ENCODE measurements around the gene NPAT. TPM values are rescaled to one million over a fixed set of nuclear protein-coding genes. Genes with fewer than 3 reads are reported as not detected.

Gene NPAT
- total RNA-seq (2014; rRNA removed; shearing (Covaris generic)): 12.0 and 12.7 TPM in 2 replicates

- DNase-seq (ENCODE audit: low read depth): peak; percentile 99
These were observed at the start of gene NPAT, which contains the start of gene ATM for GRCh38 chr11:108222574-108223347. Gene NPAT, minus strand, starts transcription at chr11:108222638. Its CDS starts 102 bp downstream, at chr11:108222536. Gene ATM, plus strand, starts transcription at chr11:108223067. Its CDS starts 4,558 bp downstream, at chr11:108227625.

GRCh38 chr11:108269583-108269982 lies 47.1 kb upstream of the NPAT start:
- no peak for DNase-seq (ENCODE audit: low read depth)

- DNase-seq (ENCODE audit: low read depth): peak; percentile 5
These were observed 30.7 kb upstream of the NPAT start for GRCh38 chr11:108253176-108253575.

- no peak for DNase-seq (ENCODE audit: low read depth)
These were observed 24.4 kb upstream of the NPAT start for GRCh38 chr11:108246885-108247284.

GRCh38 chr11:108246308-108246707 lies 23.9 kb upstream of the NPAT start:
- DNase-seq (ENCODE audit: low read depth): no peak

- no peak for DNase-seq (ENCODE audit: low read depth)
These were observed 20.0 kb upstream of the NPAT start for GRCh38 chr11:108242422-108242821.

- DNase-seq (ENCODE audit: low read depth): no peak
These were observed 19.0 kb upstream of the NPAT start for GRCh38 chr11:108241330-108242037.

- DNase-seq (ENCODE audit: low read depth): no peak
These were observed 16.6 kb upstream of the NPAT start for GRCh38 chr11:108239076-108239475.

- no peak for DNase-seq (ENCODE audit: low read depth)
These were observed 14.6 kb upstream of the NPAT start for GRCh38 chr11:108237058-108237481.

GRCh38 chr11:108235633-108236032 lies 13.2 kb upstream of the NPAT start:
- no peak for DNase-seq (ENCODE audit: low read depth)

GRCh38 chr11:108235192-108235591 lies 12.8 kb upstream of the NPAT start:
- no peak for DNase-seq (ENCODE audit: low read depth)

GRCh38 chr11:108233277-108233945 lies 11.0 kb upstream of the NPAT start:
- DNase-seq (ENCODE audit: low read depth): no peak

GRCh38 chr11:108228251-108228650 lies 5.8 kb upstream of the NPAT start:
- DNase-seq (ENCODE audit: low read depth): no peak

- no peak for DNase-seq (ENCODE audit: low read depth)
These were observed 3.6 kb upstream of the NPAT start for GRCh38 chr11:108226036-108226435.

- no peak for DNase-seq (ENCODE audit: low read depth)
These were observed 2.7 kb upstream of the NPAT start for GRCh38 chr11:108224911-108225786.

GRCh38 chr11:108224366-108224765 lies 1.9 kb upstream of the NPAT start:
- no peak for DNase-seq (ENCODE audit: low read depth)

GRCh38 chr11:108223348-108224149 lies 1.1 kb upstream of the NPAT start:
- no peak for DNase-seq (ENCODE audit: low read depth)

- no peak for DNase-seq (ENCODE audit: low read depth)
These were observed 396 bp downstream of the NPAT start for GRCh38 chr11:108221911-108222573.

GRCh38 chr11:108221371-108221770 lies 1.1 kb downstream of the NPAT start:
- DNase-seq (ENCODE audit: low read depth): no peak

- no peak for DNase-seq (ENCODE audit: low read depth)
These were observed 1.6 kb downstream of the NPAT start for GRCh38 chr11:108220721-108221336.

Measured in Daoy (cell line).